Mesendoderm (in vitro differentiated cells): ENCODE measurements around the gene RUBCNL. TPM values are rescaled to one million over a fixed set of nuclear protein-coding genes. Genes with fewer than 3 reads are reported as not detected.
"Not testable (repeated sequence)": the region's sequence is repeated elsewhere in the genome, so short reads cannot be mapped to it uniquely, and the experiment has no call there.

Source experiments
- DNase-seq: peaks from one replicate; pipeline ENCODE4 v3.0.0; 2013
- H2AK5ac ChIP-seq: 2 replicates; pipeline ENCODE4 v1.6.1; 2013; ENCODE audit warnings: low read length, inconsistent platforms
- H2BK120ac ChIP-seq: 2 replicates; pipeline ENCODE4 v1.6.1; 2013; ENCODE audit warnings: low read depth, mild to moderate bottlenecking, low read length, moderate library complexity, mixed read lengths
- H2BK15ac ChIP-seq: replicated peaks from 2 replicates; pipeline ENCODE4 v1.6.1; 2013; ENCODE audit warnings: low read depth, mild to moderate bottlenecking, moderate library complexity
- H2BK5ac ChIP-seq: 2 replicates; pipeline ENCODE4 v1.6.1; 2013; ENCODE audit warnings: low read length, inconsistent platforms
- H3K18ac ChIP-seq: 2 replicates; pipeline ENCODE4 v1.6.1; 2013; ENCODE audit warnings: mild to moderate bottlenecking, low read length, mixed read lengths
- H3K23ac ChIP-seq: one replicate; pipeline ENCODE4 v1.6.1; 2013; ENCODE audit warnings: low read length
- H3K27ac ChIP-seq: 2 replicates; pipeline ENCODE4 v1.5.1; 2013; ENCODE audit warnings: low read depth, mild to moderate bottlenecking, inconsistent platforms, low read length, moderate library complexity
- H3K27me3 ChIP-seq: 2 replicates; pipeline ENCODE4 v1.6.1; 2013; ENCODE audit warnings: low read length, control low read depth, mild to moderate bottlenecking, inconsistent platforms; ENCODE audit not compliant: insufficient read depth, poor library complexity
- H3K36me3 ChIP-seq: 2 replicates; pipeline ENCODE4 v1.6.1; 2013; ENCODE audit warnings: low read length, inconsistent platforms; ENCODE audit not compliant: control insufficient read depth, insufficient read depth
- H3K4ac ChIP-seq: one replicate; pipeline ENCODE4 v1.6.1; 2013; ENCODE audit warnings: low read depth, mild to moderate bottlenecking, low read length, moderate library complexity
- H3K4me1 ChIP-seq: 2 replicates; pipeline ENCODE4 v1.6.1; 2013; ENCODE audit warnings: low read depth, low read length, inconsistent platforms; ENCODE audit not compliant: control insufficient read depth
- H3K4me2 ChIP-seq: 2 replicates; pipeline ENCODE4 v1.6.1; 2013; ENCODE audit warnings: low read length
- H3K4me3 ChIP-seq: 2 replicates; pipeline ENCODE4 v1.5.1; 2013; ENCODE audit warnings: mild to moderate bottlenecking, low read length
- H3K56ac ChIP-seq: one replicate; pipeline ENCODE4 v1.6.1; 2013; ENCODE audit warnings: low read length
- H3K79me1 ChIP-seq: 2 replicates; pipeline ENCODE4 v1.6.1; 2013; ENCODE audit warnings: low read length, inconsistent platforms
- H3K79me2 ChIP-seq: 2 replicates; pipeline ENCODE4 v1.6.1; 2013; ENCODE audit warnings: mild to moderate bottlenecking, low read length; ENCODE audit not compliant: control insufficient read depth, insufficient read depth
- H3K9ac ChIP-seq: 2 replicates; pipeline ENCODE4 v1.6.1; 2013; ENCODE audit warnings: low read length, inconsistent platforms
- H4K5ac ChIP-seq: one replicate; pipeline ENCODE4 v1.6.1; 2013; ENCODE audit warnings: low read length
- H4K8ac ChIP-seq: one replicate; pipeline ENCODE4 v1.6.1; 2013; ENCODE audit warnings: low read depth, mild to moderate bottlenecking, control low read depth, low read length, moderate library complexity
- WGBS: extraction: QIAGEN DNeasy Blood & Tissue Kit; methylation state at CpG from one replicate; pipeline ENCODE4 v1.1.7; 2013; ENCODE audit warnings: low lambda C conversion rate, missing lambda C conversion rate; ENCODE audit not compliant: insufficient coverage; ENCODE audit errors: extremely low coverage; 5-methylcytosine and 5-hydroxymethylcytosine counted together
- polyA plus RNA-seq, 2 experiments: library from polyadenylated mRNA; stranded (reverse); fragments of 200-250 nt; gene quantifications; one replicate each; pipeline ENCODE4 v1.2.3, GENCODE V29; 2013

The RUBCNL gene, protein sequence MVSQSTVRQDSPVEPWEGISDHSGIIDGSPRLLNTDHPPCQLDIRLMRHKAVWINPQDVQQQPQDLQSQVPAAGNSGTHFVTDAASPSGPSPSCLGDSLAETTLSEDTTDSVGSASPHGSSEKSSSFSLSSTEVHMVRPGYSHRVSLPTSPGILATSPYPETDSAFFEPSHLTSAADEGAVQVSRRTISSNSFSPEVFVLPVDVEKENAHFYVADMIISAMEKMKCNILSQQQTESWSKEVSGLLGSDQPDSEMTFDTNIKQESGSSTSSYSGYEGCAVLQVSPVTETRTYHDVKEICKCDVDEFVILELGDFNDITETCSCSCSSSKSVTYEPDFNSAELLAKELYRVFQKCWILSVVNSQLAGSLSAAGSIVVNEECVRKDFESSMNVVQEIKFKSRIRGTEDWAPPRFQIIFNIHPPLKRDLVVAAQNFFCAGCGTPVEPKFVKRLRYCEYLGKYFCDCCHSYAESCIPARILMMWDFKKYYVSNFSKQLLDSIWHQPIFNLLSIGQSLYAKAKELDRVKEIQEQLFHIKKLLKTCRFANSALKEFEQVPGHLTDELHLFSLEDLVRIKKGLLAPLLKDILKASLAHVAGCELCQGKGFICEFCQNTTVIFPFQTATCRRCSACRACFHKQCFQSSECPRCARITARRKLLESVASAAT
- polyA plus RNA-seq (2013, experiment 1 of 2) = 2.9 TPM
- polyA plus RNA-seq (2013, experiment 2 of 2) = 2.8 TPM

DNA sequence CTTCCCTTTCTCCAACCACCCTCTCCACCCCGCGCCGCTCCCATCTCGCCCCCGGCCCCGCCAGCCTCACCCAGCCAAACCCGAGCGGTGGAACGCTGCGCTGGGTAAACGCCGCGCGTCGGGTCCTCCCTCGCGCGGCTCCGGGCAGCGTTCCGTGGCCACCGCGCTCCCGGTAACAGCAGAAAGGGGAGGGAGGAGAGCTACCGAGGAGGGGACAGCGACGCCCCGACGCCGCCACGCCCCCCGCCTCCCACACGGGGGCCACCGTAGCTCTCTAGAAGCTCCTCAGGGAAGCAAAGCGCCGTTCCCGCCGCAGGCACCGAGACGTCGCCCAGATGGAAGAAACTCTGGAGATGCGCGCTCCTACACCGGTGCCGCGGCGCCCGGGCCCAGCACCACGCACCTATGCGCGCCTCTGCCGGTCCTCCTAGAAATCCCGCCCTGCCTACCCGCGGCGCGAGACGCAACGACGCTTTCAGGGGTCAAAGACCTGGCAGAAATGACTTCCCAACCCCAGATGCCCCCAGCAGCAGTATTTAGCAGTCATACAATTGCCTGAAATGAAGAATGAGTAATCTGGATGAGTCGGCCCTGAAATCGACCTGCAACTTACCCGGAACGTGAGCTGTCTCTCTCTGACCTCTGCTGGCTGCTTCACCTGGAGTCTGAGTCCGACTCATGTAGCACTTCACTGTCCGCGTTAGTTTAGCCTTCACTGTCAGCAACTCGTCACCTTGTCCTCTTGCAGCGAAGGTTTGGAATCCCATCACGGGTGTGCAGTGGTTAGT, at the start of gene RUBCNL:
TSS of gene RUBCNL (minus strand) at position 189 of the 788 bp plus-strand sequence. CDS start 14,777 bp downstream, outside the sequence.
- no peak within 1 kb of the TSS for H3K27ac ChIP-seq
- H2BK120ac ChIP-seq = no peak within 1 kb of the TSS
- no peaks in the 10 kb centered on the region for H3K36me3 ChIP-seq
- no peak within 1 kb of the TSS for H3K4ac ChIP-seq
- no peak within 1 kb of the TSS for H2BK15ac ChIP-seq
- H4K8ac ChIP-seq = no peak within 1 kb of the TSS
- H2AK5ac ChIP-seq = no peak within 1 kb of the TSS
- no peak within 1 kb of the TSS for H3K23ac ChIP-seq
- peak; percentile 82 for DNase-seq
- no peak within 1 kb of the TSS for H2BK5ac ChIP-seq
- H3K56ac ChIP-seq = peak within 1 kb of the TSS; percentile 85
- no peaks in the 10 kb centered on the region for H3K79me2 ChIP-seq
- H3K4me1 ChIP-seq = peaks cover 8% of the 10 kb centered on the region
- peaks cover 2% of the 10 kb centered on the region for H3K27me3 ChIP-seq
- H3K79me1 ChIP-seq = no peaks in the 10 kb centered on the region
- peak within 1 kb of the TSS; percentile 96 for H3K4me2 ChIP-seq
- H3K9ac ChIP-seq = peak within 1 kb of the TSS; percentile 70
- H3K4me3 ChIP-seq = peak within 1 kb of the TSS; percentile 70
- peak within 1 kb of the TSS; percentile 33 for H3K18ac ChIP-seq
- no peak within 1 kb of the TSS for H4K5ac ChIP-seq
- no CpG with 5 or more reads among the region's 70 CpGs for WGBS

DNA sequence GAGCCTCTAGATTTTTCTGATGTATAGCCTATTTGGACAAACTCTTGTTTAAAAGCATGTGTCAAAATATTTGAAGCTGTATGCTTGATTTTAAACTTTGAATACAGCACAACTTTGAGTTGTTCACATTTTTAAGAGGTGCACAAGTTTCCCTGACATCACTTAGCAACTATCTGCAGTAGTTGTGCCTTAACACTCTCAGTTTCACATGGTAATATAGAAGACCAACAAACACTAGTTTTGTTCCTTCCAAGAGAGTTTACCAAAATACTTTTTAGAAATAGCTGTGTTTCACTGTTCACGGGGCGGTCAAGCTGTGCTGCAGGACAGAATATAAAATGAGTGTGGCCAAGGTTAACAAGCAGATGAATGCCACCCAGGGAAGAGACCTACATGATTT, 42.5 kb upstream of the RUBCNL start:
- H3K56ac ChIP-seq, H2AK5ac ChIP-seq, DNase-seq, H2BK120ac ChIP-seq, H2BK15ac ChIP-seq, H3K4me2 ChIP-seq, H3K79me2 ChIP-seq, H3K79me1 ChIP-seq, H3K23ac ChIP-seq, H3K4me1 ChIP-seq, H4K5ac ChIP-seq, H3K36me3 ChIP-seq, H4K8ac ChIP-seq, H3K9ac ChIP-seq, H3K18ac ChIP-seq, H3K4me3 ChIP-seq, H3K27me3 ChIP-seq, H3K4ac ChIP-seq, H3K27ac ChIP-seq, H2BK5ac ChIP-seq: not testable (repeated sequence)
- no CpG with 5 or more reads among the region's 2 CpGs for WGBS

DNA sequence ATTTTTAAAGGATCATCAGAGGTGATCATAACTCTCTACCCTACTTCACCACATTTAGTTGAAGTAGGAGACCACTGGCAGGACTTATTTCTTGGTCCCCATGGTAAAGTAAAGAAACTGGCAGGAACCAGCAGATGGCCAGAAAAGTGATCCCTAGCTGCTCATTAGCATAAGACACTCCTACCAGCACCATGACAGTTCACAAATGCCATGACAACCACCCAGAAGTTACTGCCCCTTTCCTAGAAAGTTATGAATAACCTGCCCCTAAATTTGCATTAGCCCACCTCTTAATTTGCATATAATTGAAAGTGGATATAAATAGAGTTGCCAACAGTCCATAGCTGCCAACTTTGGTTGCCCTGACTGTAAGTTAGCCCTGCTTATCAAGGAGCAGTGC, 18.4 kb upstream of the RUBCNL start:
- H3K27me3 ChIP-seq = no peaks in the 10 kb centered on the region
- no peak for DNase-seq
- no peak overlapping the region for H3K27ac ChIP-seq
- peaks cover 4% of the 10 kb centered on the region for H3K4me1 ChIP-seq
- peak overlapping the region; percentile 16 for H3K4me3 ChIP-seq
- no peak overlapping the region for H3K4me2 ChIP-seq
- no peak overlapping the region for H3K18ac ChIP-seq
- H3K4ac ChIP-seq = no peak overlapping the region
- no peak overlapping the region for H2BK120ac ChIP-seq
- H4K5ac ChIP-seq = no peak overlapping the region
- H2AK5ac ChIP-seq = no peak overlapping the region
- H3K79me2 ChIP-seq = no peaks in the 10 kb centered on the region
- no peak overlapping the region for H3K56ac ChIP-seq
- no peak overlapping the region for H2BK5ac ChIP-seq
- H3K79me1 ChIP-seq = no peaks in the 10 kb centered on the region
- no peak overlapping the region for H4K8ac ChIP-seq
- no peak overlapping the region for H3K23ac ChIP-seq
- H3K9ac ChIP-seq = no peak overlapping the region
- no peaks in the 10 kb centered on the region for H3K36me3 ChIP-seq
- no peak overlapping the region for H2BK15ac ChIP-seq

DNA sequence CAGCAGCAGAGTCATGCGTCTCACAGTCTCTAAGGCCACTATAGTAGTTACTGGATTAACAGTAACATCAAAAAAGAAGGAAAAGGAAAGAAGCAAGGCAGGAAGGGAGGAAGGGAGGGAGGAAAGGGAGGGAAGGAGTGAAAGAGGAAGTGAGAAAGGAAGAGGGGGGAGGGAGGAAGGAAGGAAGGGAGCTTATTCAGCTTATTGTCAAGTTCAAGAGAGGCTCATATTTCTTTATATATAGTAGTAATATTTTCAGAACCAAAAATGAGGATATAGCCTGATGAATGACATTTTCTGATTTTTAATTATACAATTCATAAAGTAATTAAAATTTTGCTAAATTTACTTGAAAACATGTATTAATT, 17.7 kb upstream of the RUBCNL start:
- no CpG with 5 or more reads among the region's 1 CpG for whole genome bisulfite sequencing
- no peak overlapping the region for H3K18ac ChIP-seq
- H3K27me3 ChIP-seq = no peaks in the 10 kb centered on the region

DNA sequence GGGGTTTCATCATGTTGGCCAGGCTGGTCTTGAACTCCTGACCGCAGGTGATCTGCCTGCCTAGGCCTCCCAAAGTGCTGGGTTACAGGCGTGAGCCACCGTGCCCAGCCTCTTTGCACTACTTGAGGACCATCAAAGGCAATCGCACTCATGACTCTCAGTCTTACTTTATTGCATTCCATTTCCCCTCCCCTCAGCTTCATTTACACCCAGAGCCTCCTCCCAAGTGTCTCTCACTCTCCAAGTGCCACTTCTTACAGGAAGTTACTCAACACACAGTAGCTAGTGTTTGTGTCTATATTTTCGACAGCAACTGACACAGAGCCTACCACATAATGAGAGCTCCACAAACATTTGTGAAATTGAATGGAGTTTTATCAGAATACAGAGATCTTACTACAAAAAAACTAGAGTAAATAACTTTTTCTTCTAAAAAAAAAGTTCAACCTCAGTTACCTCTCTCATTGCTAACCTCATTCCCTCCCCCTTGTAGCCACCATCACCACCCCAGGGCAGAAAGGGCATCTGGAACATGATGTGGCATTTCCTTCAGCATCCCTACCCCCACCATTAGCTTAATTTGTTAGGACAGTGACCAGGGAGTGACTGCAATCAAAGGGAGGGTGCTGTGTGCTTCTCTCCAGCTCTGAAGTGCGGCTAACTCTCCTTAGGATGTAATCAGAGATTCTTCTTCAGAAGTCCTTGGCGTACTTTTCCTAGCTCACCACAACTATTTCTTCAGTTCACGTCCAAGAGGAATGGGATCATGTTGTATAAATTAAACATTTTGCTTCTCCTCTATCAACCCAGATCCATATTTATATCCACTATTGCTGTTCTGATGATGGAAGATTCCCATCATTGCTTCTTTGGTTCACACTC, 17.0 kb upstream of the RUBCNL start:
- Histone ChIP-seq H2BK15ac (no peak overlapping the region), H2AK5ac (no peak overlapping the region), H4K8ac (no peak overlapping the region), H3K27me3 (no peaks in the 10 kb centered on the region), H3K23ac (no peak overlapping the region), H3K4me1 (peaks cover 4% of the 10 kb centered on the region), H3K4me2 (no peak overlapping the region), H3K4ac (no peak overlapping the region), H3K79me1 (no peaks in the 10 kb centered on the region), H3K79me2 (no peaks in the 10 kb centered on the region), H3K36me3 (no peaks in the 10 kb centered on the region), H2BK5ac (peak overlapping the region; percentile 60), H3K27ac (no peak overlapping the region), H2BK120ac (no peak overlapping the region), H3K18ac (no peak overlapping the region), H3K56ac (peak overlapping the region; percentile 51), H3K9ac (no peak overlapping the region), H3K4me3 (no peak overlapping the region), H4K5ac (no peak overlapping the region)
- WGBS = no CpG with 5 or more reads among the region's 8 CpGs
- DNase-seq = peak; percentile 80

More for the DNA sequence above, 17.7 kb upstream of the RUBCNL start:
- Histone ChIP-seq H3K4me2 (no peak overlapping the region), H3K79me1 (no peaks in the 10 kb centered on the region), H2AK5ac (no peak overlapping the region), H3K23ac (no peak overlapping the region), H3K4ac (no peak overlapping the region), H3K9ac (no peak overlapping the region), H2BK120ac (no peak overlapping the region), H2BK5ac (peak overlapping the region; percentile 43), H3K79me2 (no peaks in the 10 kb centered on the region), H3K4me3 (no peak overlapping the region), H3K56ac (peak overlapping the region; percentile 51), H4K8ac (no peak overlapping the region), H4K5ac (no peak overlapping the region), H3K27ac (no peak overlapping the region), H3K36me3 (no peaks in the 10 kb centered on the region), H3K4me1 (peaks cover 4% of the 10 kb centered on the region), H2BK15ac (no peak overlapping the region)
- no peak for DNase-seq
